Measurements from ENCODE around the gene PCED1A. TPM values are rescaled to one million over a fixed set of nuclear protein-coding genes. Genes with fewer than 3 reads are reported as not detected.

Gene PCED1A
- total and polyA plus RNA-seq, 2 donors (not counting 3 experiments of a cell fraction or from before 2014, with no cell fraction given), result 20.1 to 32.0 TPM

DNA sequence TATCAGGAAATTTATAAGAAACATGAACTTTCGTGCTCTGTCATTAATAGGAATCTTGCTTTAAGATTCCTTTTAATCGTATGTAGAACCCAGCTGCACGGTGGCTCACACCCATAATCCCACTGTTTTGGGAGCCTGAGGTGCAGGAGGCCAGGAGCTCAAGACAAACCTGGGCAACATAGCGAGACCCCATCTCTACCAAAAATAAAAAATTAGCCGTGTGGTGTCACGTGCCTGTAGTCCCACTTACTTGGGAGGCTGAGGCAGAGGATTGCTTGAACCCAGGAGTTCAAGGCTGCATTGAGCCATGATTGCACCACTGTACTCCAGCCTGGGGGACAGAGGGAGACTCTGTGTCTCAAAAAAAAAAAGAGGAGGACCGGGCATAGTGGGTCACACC lies 40.2 kb upstream of the PCED1A start:
- TF ChIP-seq, protein P1, sequence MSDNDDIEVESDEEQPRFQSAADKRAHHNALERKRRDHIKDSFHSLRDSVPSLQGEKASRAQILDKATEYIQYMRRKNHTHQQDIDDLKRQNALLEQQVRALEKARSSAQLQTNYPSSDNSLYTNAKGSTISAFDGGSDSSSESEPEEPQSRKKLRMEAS (IDR thresholded peaks at IDR 0.05; ENCODE audit: insufficient read depth, insufficient read length), result no peak
- no peak for TF ChIP-seq FOS (IDR thresholded peaks at IDR 0.05; ENCODE audit: borderline replicate concordance, insufficient read depth, low read length)
- no peak for TF ChIP-seq GATA2 (IDR thresholded peaks at IDR 0.05; ENCODE audit: insufficient read depth, insufficient read length, low read depth, low read length)
- dilution Hi-C loops (cut with MboI; ENCODE audit: extremely low pct_ligation_motif_present, low sequenced_read_pairs) (no loop called here), intact Hi-C loops (cut with micrococcal nuclease) (no loop called here)
- Histone ChIP-seq H3K4me2 (ENCODE audit: insufficient read depth, low read length) (no peak overlapping the region), H3K36me3 (ENCODE audit: control insufficient read depth in 2 of 2, extremely low read depth in 1 of 2, insufficient read depth in 2 of 2, low read length in 2 of 2) (no peaks in the 10 kb centered on the region), H2AFZ (ENCODE audit: low read depth, low read length) (no peak overlapping the region), H4K20me1 (replicated peaks; ENCODE audit: control insufficient read depth, extremely low read depth, insufficient read depth, low read length) (no peaks in the 10 kb centered on the region), H3K79me2 (ENCODE audit: control insufficient read depth, insufficient read depth, low read length) (peaks cover 76% of the 10 kb centered on the region), H3K27ac (ENCODE audit: insufficient read depth, low read depth, low read length) (no peak overlapping the region), H3K4me1 (ENCODE audit: control insufficient read depth, extremely low read depth, insufficient read depth, low read length) (no peaks in the 10 kb centered on the region), H3K9ac (replicated peaks; ENCODE audit: extremely low read depth, insufficient read depth, low read length) (no peak overlapping the region), H3K9me3 (replicated peaks; ENCODE audit: control insufficient read depth, insufficient read depth, low read length) (no peaks in the 10 kb centered on the region), H3K9me1 (replicated peaks; ENCODE audit: control insufficient read depth, extremely low read depth, insufficient read depth, low read length) (no peaks in the 10 kb centered on the region), H3K4me3 (replicated peaks in 1 of 3; ENCODE audit: insufficient read depth in 1 of 3, low read depth in 1 of 3, low read length in 3 of 3) (no peak overlapping the region), H3K27me3 (ENCODE audit: control insufficient read depth in 2 of 2, insufficient read depth in 2 of 2, low read length in 2 of 2) (no peaks in the 10 kb centered on the region)
- CTCF ChIA-PET, result interaction anchor here (1.1 kb wide), 1 partner anchor 14 kb away, joined by 3 read pairs; no protein-coding TSS in a partner anchor
- DNase-seq (ENCODE audit: low read depth, low spot score), result no peak
- no TSS peak for BruUV-seq (replicated peaks)
- POLR2A ChIA-PET, result no interaction called here
- FAIRE-seq, result no peak

DNA sequence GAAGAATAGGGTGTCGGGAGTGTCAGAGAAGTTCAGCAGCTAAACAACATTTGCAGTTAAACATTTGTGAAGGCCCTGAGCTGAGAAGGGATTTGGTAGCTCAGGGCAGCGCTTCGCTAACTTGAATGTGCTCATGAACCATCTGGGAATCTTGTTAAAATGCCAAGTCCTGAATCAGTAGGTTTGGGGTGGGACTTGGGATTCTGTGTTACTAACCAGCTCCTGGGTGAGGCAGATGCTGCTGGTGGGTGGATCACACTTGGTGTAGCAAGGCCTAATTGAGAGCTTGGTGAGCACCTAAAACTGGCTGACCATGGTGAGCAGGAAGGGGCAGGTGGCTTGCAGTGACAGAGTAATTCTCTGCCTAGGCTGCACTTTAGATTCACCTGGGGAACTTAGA lies 38.7 kb upstream of the PCED1A start:
- dilution Hi-C loops (cut with MboI; ENCODE audit: extremely low pct_ligation_motif_present, low sequenced_read_pairs), result no loop called here
- BruUV-seq (replicated peaks), result no TSS peak
- FAIRE-seq (no peak), DNase-seq (ENCODE audit: low read depth, low spot score) (no peak)
- Histone ChIP-seq H3K27me3 (ENCODE audit: control insufficient read depth in 2 of 2, insufficient read depth in 2 of 2, low read length in 2 of 2) (no peaks in the 10 kb centered on the region), H3K4me1 (ENCODE audit: control insufficient read depth, extremely low read depth, insufficient read depth, low read length) (peaks cover 6% of the 10 kb centered on the region), H3K4me2 (ENCODE audit: insufficient read depth, low read length) (no peak overlapping the region), H4K20me1 (replicated peaks; ENCODE audit: control insufficient read depth, extremely low read depth, insufficient read depth, low read length) (no peaks in the 10 kb centered on the region), H3K9me1 (replicated peaks; ENCODE audit: control insufficient read depth, extremely low read depth, insufficient read depth, low read length) (no peaks in the 10 kb centered on the region), H3K79me2 (ENCODE audit: control insufficient read depth, insufficient read depth, low read length) (peaks cover 78% of the 10 kb centered on the region), H3K9ac (replicated peaks; ENCODE audit: extremely low read depth, insufficient read depth, low read length) (no peak overlapping the region), H3K27ac (ENCODE audit: insufficient read depth, low read depth, low read length) (no peak overlapping the region), H3K9me3 (replicated peaks; ENCODE audit: control insufficient read depth, insufficient read depth, low read length) (no peaks in the 10 kb centered on the region), H3K36me3 (ENCODE audit: control insufficient read depth in 2 of 2, extremely low read depth in 1 of 2, insufficient read depth in 2 of 2, low read length in 2 of 2) (no peaks in the 10 kb centered on the region), H3K4me3 (replicated peaks in 1 of 3; ENCODE audit: insufficient read depth in 1 of 3, low read depth in 1 of 3, low read length in 3 of 3) (no peak overlapping the region), H2AFZ (ENCODE audit: low read depth, low read length) (no peak overlapping the region)
- CTCF ChIA-PET, result interaction anchor here (1.8 kb wide), 1 partner anchor 9 kb away, joined by 5 read pairs; no protein-coding TSS in a partner anchor
- TF ChIP-seq GATA2 (IDR thresholded peaks at IDR 0.05; ENCODE audit: insufficient read depth, insufficient read length, low read depth, low read length) (no peak), EZH2 (IDR thresholded peaks at IDR 0.05; ENCODE audit: borderline replicate concordance, low read depth, low read length, severe bottlenecking) (no peak), MYC (IDR thresholded peaks at IDR 0.05; ENCODE audit: low read depth, low read length) (no peak), FOS (IDR thresholded peaks at IDR 0.05; ENCODE audit: borderline replicate concordance, insufficient read depth, low read length) (no peak), POLR2A (IDR thresholded peaks at IDR 0.05; ENCODE audit: low read depth, low read length) (no peak), JUN (IDR thresholded peaks at IDR 0.05; ENCODE audit: borderline replicate concordance, insufficient read depth, insufficient read length, low read depth) (no peak), POLR2AphosphoS5 (IDR thresholded peaks at IDR 0.05; ENCODE audit: insufficient read depth, low read depth, low read length) (no peak)
- TF ChIP-seq, protein P2, sequence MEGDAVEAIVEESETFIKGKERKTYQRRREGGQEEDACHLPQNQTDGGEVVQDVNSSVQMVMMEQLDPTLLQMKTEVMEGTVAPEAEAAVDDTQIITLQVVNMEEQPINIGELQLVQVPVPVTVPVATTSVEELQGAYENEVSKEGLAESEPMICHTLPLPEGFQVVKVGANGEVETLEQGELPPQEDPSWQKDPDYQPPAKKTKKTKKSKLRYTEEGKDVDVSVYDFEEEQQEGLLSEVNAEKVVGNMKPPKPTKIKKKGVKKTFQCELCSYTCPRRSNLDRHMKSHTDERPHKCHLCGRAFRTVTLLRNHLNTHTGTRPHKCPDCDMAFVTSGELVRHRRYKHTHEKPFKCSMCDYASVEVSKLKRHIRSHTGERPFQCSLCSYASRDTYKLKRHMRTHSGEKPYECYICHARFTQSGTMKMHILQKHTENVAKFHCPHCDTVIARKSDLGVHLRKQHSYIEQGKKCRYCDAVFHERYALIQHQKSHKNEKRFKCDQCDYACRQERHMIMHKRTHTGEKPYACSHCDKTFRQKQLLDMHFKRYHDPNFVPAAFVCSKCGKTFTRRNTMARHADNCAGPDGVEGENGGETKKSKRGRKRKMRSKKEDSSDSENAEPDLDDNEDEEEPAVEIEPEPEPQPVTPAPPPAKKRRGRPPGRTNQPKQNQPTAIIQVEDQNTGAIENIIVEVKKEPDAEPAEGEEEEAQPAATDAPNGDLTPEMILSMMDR (IDR thresholded peaks at IDR 0.05; ENCODE audit: extremely low read depth in 1 of 2, insufficient read depth in 1 of 2, low read depth in 1 of 2, low read length in 2 of 2), result no peak
- TF ChIP-seq, protein P1 (IDR thresholded peaks at IDR 0.05; ENCODE audit: insufficient read depth, insufficient read length), result no peak
- intact Hi-C loops (cut with micrococcal nuclease), result no loop called here
- POLR2A ChIA-PET, result no interaction called here

Measured in endothelial cell of umbilical vein (primary cell).